ENCODE results near the gene KRT39.

The KRT39 gene

DNA sequence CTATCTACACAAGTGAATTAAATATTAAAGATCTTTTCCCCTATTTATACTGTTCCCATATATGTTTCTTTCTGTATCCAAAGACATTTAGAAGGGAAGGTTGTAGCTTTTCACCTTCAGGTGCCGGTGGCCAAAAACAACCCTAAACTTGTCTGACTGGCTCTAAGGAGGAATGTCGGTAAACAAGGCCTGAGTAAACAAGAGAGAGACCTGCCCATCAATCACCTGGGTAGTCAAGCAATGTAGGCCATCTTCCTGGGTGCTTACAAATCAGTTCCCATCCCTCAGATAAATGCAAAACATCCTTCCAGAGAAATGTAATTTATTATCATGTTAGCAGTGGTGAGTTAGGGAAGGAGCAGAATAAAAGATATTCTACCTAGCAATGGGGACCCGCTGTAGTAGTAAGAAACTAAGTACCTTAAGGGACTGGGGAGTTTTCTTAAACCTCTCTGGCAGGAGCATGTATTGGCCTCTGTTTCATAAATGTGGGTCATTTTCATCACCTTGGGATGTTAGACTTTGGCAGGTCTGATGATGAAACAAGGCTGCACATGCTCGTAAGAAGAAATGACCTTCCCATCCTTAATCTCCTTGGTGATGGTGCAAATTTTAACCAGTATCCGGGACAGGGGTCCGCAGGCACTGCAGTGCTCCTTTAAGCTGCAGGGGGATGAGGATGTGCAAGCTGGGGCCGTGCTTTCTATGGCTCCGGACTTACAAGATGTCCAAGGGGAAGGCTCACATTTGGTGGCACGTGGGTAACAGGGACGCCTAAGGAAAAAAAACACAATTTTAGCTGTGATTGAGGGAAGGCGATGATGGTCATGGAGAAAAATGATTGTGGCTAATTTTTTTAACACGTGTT, 8.4 kb downstream of the KRT39 start:
- H3K79me2 ChIP-seq (ENCODE audit: control insufficient read depth, insufficient read depth, low read length, unreplicated experiment): no peaks in the 10 kb centered on the region
- H3K27me3 ChIP-seq (ENCODE audit: insufficient read depth, low read length): no peaks in the 10 kb centered on the region
- no peaks in the 10 kb centered on the region for H3K36me3 ChIP-seq (ENCODE audit: insufficient read depth, low read length)
- H3K4me1 ChIP-seq (ENCODE audit: control insufficient read depth, insufficient read depth, low read length, unreplicated experiment): peaks cover 43% of the 10 kb centered on the region
- no peak overlapping the region for H3K4me3 ChIP-seq (ENCODE audit: low read depth, low read length)
- H3K27ac ChIP-seq (ENCODE audit: low read depth, low read length): peak overlapping the region; percentile 84
- no peak overlapping the region for H2AFZ ChIP-seq (ENCODE audit: low read length, unreplicated experiment)

DNA sequence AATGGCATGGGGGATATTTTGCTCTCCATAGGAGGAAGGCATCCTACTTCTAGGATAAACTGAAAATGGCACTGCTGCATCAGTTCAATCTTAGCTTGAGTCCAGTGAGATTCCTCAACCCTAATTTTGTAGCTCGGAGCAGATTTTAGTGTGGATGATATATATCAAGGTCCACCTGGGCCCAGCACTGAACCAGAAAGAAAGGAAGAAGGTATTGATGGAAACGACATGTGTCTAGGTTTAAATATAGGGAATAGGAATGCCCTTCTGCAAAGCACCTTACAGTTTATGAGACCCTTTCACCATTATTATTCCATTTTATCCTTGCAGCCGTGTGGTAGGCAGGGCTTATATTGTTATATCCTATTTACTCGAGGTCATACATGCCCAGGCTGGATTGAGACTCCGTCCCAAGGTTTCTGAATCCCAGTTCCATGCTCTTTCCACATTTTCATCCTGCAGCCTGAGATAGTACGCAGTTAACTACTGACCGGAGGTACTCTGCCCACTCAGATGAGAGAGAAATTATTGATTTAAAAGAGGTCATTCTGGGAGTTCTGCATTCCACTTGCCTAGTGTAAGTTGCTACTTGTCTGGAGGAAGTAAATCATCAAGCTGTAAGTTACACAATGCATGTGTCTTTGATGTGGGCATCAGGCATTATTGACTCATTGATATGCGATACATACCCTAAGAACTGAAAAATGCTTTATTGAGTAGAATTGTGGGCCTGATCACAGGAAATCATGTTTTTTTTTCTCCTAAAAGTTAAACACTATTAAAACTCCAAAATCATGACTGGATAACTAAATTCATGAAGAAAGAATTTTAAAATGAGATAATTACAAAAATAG, 10.1 kb downstream of the KRT39 start:
- Histone ChIP-seq H3K27ac (ENCODE audit: low read depth, low read length) (peak overlapping the region; percentile 84), H2AFZ (ENCODE audit: low read length, unreplicated experiment) (no peak overlapping the region), H3K36me3 (ENCODE audit: insufficient read depth, low read length) (no peaks in the 10 kb centered on the region), H3K4me3 (ENCODE audit: low read depth, low read length) (no peak overlapping the region), H3K79me2 (ENCODE audit: control insufficient read depth, insufficient read depth, low read length, unreplicated experiment) (no peaks in the 10 kb centered on the region), H3K4me1 (ENCODE audit: control insufficient read depth, insufficient read depth, low read length, unreplicated experiment) (peaks cover 57% of the 10 kb centered on the region), H3K27me3 (ENCODE audit: insufficient read depth, low read length) (no peaks in the 10 kb centered on the region)

DNA sequence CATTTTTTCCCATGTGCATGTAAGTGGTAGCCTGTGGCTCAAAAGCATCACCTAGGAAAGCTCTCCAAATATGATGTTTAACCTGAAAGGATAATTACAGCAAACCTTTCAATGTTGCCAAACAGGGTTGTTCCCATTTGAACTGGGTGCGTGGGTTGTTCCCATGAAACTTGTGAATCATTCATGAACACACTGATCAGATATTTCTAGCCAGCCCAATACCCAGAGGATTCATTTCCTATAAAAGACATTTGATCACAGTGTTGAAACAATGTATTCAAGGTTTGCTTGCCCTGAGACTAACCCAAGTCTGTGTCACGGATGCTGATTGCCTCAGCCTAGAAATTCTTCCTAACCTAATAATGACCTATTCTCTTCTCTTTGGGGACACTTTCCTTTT, 12.9 kb downstream of the KRT39 start:
- Histone ChIP-seq H3K4me1 (ENCODE audit: control insufficient read depth, insufficient read depth, low read length, unreplicated experiment) (peaks cover 57% of the 10 kb centered on the region), H3K27ac (ENCODE audit: low read depth, low read length) (peak overlapping the region; percentile 91), H2AFZ (ENCODE audit: low read length, unreplicated experiment) (no peak overlapping the region), H3K27me3 (ENCODE audit: insufficient read depth, low read length) (no peaks in the 10 kb centered on the region), H3K79me2 (ENCODE audit: control insufficient read depth, insufficient read depth, low read length, unreplicated experiment) (no peaks in the 10 kb centered on the region), H3K4me3 (ENCODE audit: low read depth, low read length) (no peak overlapping the region), H3K36me3 (ENCODE audit: insufficient read depth, low read length) (no peaks in the 10 kb centered on the region)

DNA sequence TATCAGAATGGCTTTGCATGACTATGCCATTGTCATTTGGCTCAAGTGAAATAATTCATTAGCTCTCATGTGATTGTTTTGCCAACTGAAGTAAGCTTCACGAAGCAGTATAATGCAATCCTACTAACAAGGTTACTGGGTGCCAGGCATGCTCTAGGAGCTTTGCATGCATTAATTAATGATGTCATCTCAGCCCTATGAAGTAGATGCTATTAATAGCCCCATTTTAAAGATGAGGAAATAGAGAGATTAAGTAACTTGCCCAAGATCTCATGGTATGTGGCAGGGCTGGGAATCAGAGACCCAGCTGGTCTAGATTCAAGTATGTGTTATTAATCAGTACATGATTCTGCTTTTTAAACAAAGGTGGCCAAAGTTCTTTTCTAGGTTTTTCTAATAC, 14.1 kb downstream of the KRT39 start:
- no peaks in the 10 kb centered on the region for H3K36me3 ChIP-seq (ENCODE audit: insufficient read depth, low read length)
- H3K27me3 ChIP-seq (ENCODE audit: insufficient read depth, low read length): no peaks in the 10 kb centered on the region
- no peak overlapping the region for H2AFZ ChIP-seq (ENCODE audit: low read length, unreplicated experiment)
- H3K27ac ChIP-seq (ENCODE audit: low read depth, low read length): peak overlapping the region; percentile 91
- no peaks in the 10 kb centered on the region for H3K79me2 ChIP-seq (ENCODE audit: control insufficient read depth, insufficient read depth, low read length, unreplicated experiment)
- H3K4me3 ChIP-seq (ENCODE audit: low read depth, low read length): no peak overlapping the region
- peaks cover 50% of the 10 kb centered on the region for H3K4me1 ChIP-seq (ENCODE audit: control insufficient read depth, insufficient read depth, low read length, unreplicated experiment)

DNA sequence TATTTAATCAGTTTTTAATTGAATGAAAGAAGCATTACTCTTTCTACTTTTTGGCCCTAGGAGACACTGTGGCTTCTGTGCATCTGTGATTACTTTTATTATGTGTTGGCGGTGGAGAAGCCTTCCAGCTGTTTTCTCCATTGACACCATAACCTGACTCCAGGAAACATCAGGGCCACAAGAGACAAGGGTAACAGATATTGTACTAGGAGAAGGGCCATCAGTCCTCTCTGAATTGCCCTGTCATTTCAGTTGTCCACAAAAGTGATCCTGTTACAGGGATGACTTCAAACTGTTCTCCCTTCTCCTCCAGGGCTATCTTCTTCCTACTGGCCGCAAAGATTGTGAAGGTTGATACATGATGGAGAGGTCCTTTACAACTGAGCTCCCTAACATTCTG, 14.6 kb downstream of the KRT39 start:
- Histone ChIP-seq H3K36me3 (ENCODE audit: insufficient read depth, low read length) (no peaks in the 10 kb centered on the region), H2AFZ (ENCODE audit: low read length, unreplicated experiment) (no peak overlapping the region), H3K27me3 (ENCODE audit: insufficient read depth, low read length) (no peaks in the 10 kb centered on the region), H3K4me3 (ENCODE audit: low read depth, low read length) (no peak overlapping the region), H3K4me1 (ENCODE audit: control insufficient read depth, insufficient read depth, low read length, unreplicated experiment) (peaks cover 45% of the 10 kb centered on the region), H3K79me2 (ENCODE audit: control insufficient read depth, insufficient read depth, low read length, unreplicated experiment) (no peaks in the 10 kb centered on the region), H3K27ac (ENCODE audit: low read depth, low read length) (peak overlapping the region; percentile 91)

DNA sequence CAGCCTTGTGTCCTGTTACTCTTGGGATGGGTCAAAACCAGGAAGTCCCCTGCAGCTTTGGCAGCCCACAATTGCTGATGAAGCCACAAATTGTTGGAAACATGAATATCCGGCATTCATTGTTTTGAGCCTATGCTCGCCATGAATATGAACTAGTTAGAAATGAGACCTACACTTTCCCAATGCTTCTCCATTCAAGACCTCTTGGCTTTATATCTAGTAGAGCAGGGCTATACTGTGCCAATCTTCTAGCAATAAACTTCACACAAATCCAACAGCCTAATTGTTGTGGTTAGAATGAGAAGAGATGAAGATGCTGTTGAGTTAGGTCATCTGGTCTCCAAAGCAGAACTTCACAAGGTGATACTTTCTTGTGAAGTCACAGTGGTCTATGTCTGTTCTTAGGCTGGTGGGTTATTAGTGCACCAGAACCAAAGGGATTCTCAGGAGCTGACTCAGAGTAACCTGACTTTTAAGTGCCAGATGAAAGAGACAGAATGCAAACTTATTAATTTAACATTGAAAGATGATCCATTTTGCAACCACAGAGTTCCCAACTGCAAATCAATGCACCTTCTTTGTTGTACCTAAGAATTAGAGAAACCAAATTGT, 15.6 kb downstream of the KRT39 start:
- Histone ChIP-seq H3K79me2 (ENCODE audit: control insufficient read depth, insufficient read depth, low read length, unreplicated experiment) (no peaks in the 10 kb centered on the region), H3K36me3 (ENCODE audit: insufficient read depth, low read length) (no peaks in the 10 kb centered on the region), H2AFZ (ENCODE audit: low read length, unreplicated experiment) (no peak overlapping the region), H3K27me3 (ENCODE audit: insufficient read depth, low read length) (no peaks in the 10 kb centered on the region), H3K4me1 (ENCODE audit: control insufficient read depth, insufficient read depth, low read length, unreplicated experiment) (peaks cover 36% of the 10 kb centered on the region), H3K27ac (ENCODE audit: low read depth, low read length) (no peak overlapping the region), H3K4me3 (ENCODE audit: low read depth, low read length) (no peak overlapping the region)

DNA sequence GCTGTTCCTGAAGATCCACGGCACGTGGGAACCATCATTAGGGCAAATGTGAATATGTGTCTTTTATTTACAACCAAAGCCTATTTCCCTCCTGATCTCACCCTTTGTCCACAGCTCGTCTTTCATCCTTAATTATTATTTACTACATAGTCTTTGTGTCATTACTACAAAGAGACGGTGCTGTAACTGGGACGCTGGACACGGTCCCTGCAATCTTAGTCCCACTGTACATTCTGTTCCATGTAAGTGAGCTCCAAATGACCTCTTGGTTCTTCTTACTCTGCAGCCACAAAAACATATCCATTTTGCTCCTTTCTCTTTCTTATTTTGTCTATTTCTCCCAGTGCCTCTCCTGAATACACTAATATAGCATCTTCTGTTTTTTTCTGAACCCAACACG, 16.6 kb downstream of the KRT39 start:
- Histone ChIP-seq H3K4me1 (ENCODE audit: control insufficient read depth, insufficient read depth, low read length, unreplicated experiment) (peaks cover 30% of the 10 kb centered on the region), H3K4me3 (ENCODE audit: low read depth, low read length) (no peak overlapping the region), H3K27ac (ENCODE audit: low read depth, low read length) (no peak overlapping the region), H2AFZ (ENCODE audit: low read length, unreplicated experiment) (no peak overlapping the region), H3K79me2 (ENCODE audit: control insufficient read depth, insufficient read depth, low read length, unreplicated experiment) (no peaks in the 10 kb centered on the region), H3K36me3 (ENCODE audit: insufficient read depth, low read length) (no peaks in the 10 kb centered on the region), H3K27me3 (ENCODE audit: insufficient read depth, low read length) (no peaks in the 10 kb centered on the region)

DNA sequence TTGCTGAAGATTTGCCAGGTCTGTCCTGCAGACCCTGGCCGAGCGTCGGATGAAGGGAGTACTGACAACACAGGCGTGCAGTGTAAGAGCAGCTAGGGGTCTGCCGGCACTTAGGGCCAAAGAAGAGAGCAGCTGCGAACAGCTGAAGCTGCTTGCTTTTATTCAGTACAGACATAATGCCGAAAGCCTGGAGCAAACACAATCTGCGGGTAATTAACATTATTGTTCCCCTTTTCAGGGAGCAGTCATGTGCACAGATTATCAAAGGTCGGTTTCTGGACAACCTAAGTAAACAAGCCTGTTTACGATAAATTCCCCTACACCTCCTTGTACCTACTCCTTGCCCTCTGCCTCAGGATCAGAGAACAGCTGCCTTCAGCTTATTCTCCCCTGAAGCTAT, 17.3 kb downstream of the KRT39 start:
- Histone ChIP-seq H2AFZ (ENCODE audit: low read length, unreplicated experiment) (no peak overlapping the region), H3K36me3 (ENCODE audit: insufficient read depth, low read length) (no peaks in the 10 kb centered on the region), H3K4me1 (ENCODE audit: control insufficient read depth, insufficient read depth, low read length, unreplicated experiment) (peaks cover 24% of the 10 kb centered on the region), H3K4me3 (ENCODE audit: low read depth, low read length) (no peak overlapping the region), H3K79me2 (ENCODE audit: control insufficient read depth, insufficient read depth, low read length, unreplicated experiment) (no peaks in the 10 kb centered on the region), H3K27me3 (ENCODE audit: insufficient read depth, low read length) (no peaks in the 10 kb centered on the region), H3K27ac (ENCODE audit: low read depth, low read length) (no peak overlapping the region)

DNA sequence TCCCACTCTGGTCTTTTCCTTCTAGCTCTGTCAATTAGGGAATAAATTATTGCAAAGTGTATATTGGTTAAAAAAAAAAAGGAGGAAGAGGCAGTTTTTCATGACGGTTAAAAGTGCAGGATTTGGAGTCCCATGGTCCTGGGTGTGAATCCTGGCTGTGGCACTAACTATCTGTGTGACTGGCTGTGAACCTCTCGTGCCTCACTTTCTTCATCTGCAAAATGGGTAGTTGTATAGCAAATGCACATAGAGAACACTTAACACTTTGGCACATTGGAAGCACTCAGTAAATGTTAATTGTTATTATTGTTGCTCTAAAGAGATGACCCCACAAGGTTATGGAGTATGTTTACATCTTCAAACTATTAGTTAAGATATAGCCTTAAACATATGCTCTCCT, 18.8 kb downstream of the KRT39 start:
- no peaks in the 10 kb centered on the region for H3K79me2 ChIP-seq (ENCODE audit: control insufficient read depth, insufficient read depth, low read length, unreplicated experiment)
- H3K27me3 ChIP-seq (ENCODE audit: insufficient read depth, low read length): no peaks in the 10 kb centered on the region
- H3K36me3 ChIP-seq (ENCODE audit: insufficient read depth, low read length): no peaks in the 10 kb centered on the region
- no peak overlapping the region for H2AFZ ChIP-seq (ENCODE audit: low read length, unreplicated experiment)
- no peak overlapping the region for H3K27ac ChIP-seq (ENCODE audit: low read depth, low read length)
- H3K4me1 ChIP-seq (ENCODE audit: control insufficient read depth, insufficient read depth, low read length, unreplicated experiment): peaks cover 10% of the 10 kb centered on the region
- H3K4me3 ChIP-seq (ENCODE audit: low read depth, low read length): no peak overlapping the region

DNA sequence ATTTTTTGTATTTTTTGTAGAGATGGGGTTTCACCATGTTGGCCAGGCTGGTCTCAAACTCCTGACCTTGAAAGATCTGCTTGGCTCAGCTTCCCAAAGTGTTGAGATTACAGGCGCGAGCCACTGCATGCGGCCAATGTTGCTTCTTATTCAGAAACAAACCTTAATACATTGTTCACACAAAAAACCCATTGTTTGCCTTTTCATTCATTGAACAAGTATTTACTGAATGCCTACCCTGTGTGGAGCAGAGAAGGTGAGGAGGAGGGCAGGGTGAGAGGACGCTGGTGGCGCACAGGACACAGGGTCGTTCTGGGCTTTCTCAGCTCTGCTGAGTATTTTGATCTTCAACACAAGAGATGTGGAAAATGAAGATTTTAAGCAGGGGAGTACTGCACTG, 21.3 kb downstream of the KRT39 start:
- no peak overlapping the region for H2AFZ ChIP-seq (ENCODE audit: low read length, unreplicated experiment)
- no peaks in the 10 kb centered on the region for H3K4me1 ChIP-seq (ENCODE audit: control insufficient read depth, insufficient read depth, low read length, unreplicated experiment)
- no peak overlapping the region for H3K4me3 ChIP-seq (ENCODE audit: low read depth, low read length)
- no peaks in the 10 kb centered on the region for H3K27me3 ChIP-seq (ENCODE audit: insufficient read depth, low read length)
- H3K79me2 ChIP-seq (ENCODE audit: control insufficient read depth, insufficient read depth, low read length, unreplicated experiment): no peaks in the 10 kb centered on the region
- no peak overlapping the region for H3K27ac ChIP-seq (ENCODE audit: low read depth, low read length)
- H3K36me3 ChIP-seq (ENCODE audit: insufficient read depth, low read length): no peaks in the 10 kb centered on the region

All from ACC112 (cell line).